GM12878 (cell line): ENCODE results near the gene ULK4. TPM values are rescaled to one million over a fixed set of nuclear protein-coding genes. Genes with fewer than 3 reads are reported as not detected.

Experiments used
- ATAC-seq: fragments of 200-7000 bp; cut with Tn5 transposase; 3 replicates; pipeline ENCODE4 v1.9.1; 2020; ENCODE audit warnings: mild to moderate bottlenecking, moderate library complexity
- BruUV-seq: library from RNA; stranded (reverse); fragments of 400-500 nt; replicated peaks from 2 replicates; lab custom pipeline; 2021; lab: Mats Ljungman, UMichigan
- CTCF ChIA-PET: fragments of 300-600 bp; sonication (Branson Sonifier 250); formaldehyde crosslinking; extraction: SDS; loops from one replicate; lab custom pipeline; 2021; ENCODE audit warnings: inconsistent platforms; lab: Yijun Ruan, JAX
- POLR2A ChIA-PET: fragments of 350-600 bp; formaldehyde crosslinking; extraction: SDS; loops from one replicate; lab custom pipeline; 2021; ENCODE audit warnings: inconsistent platforms; lab: Charles Lee
- RAD21 ChIA-PET: fragments of 300-600 bp; sonication (Branson Sonifier 250); formaldehyde crosslinking; loops from one replicate; lab custom pipeline; 2023; ENCODE audit warnings: antibody characterized with exemption; ENCODE audit not compliant: unreplicated experiment; lab: Charles Lee
- SMC1A ChIA-PET: fragments of 300-600 bp; sonication (Branson Sonifier 250); formaldehyde crosslinking; loops from one replicate; lab custom pipeline; 2023; ENCODE audit not compliant: unreplicated experiment, uncharacterized antibody; lab: Charles Lee
- DNase-seq: peaks from one replicate; pipeline ENCODE4 v3.0.0-alpha.2; 2011; ENCODE audit warnings: low read depth, low spot score
- FAIRE-seq: peaks from 3 replicates; lab custom pipeline; 2011; peaks lifted over from hg19 to GRCh38; lab: Jason Lieb, UNC
- H2AFZ ChIP-seq: 2 replicates; pipeline ENCODE4 v1.6.0; 2011; ENCODE audit warnings: low read depth, low read length, control low read depth; ENCODE audit not compliant: control insufficient read depth
- H3K27ac ChIP-seq: 2 replicates; pipeline ENCODE4 v1.5.1; 2011; ENCODE audit warnings: control low read depth; ENCODE audit not compliant: control insufficient read depth, insufficient read depth
- H3K27me3 ChIP-seq, 2 experiments: replicated peaks in 1 of 2; 2 replicates each; pipeline versions ENCODE4 v1.6.0 to v1.6.1; 2011; ENCODE audit warnings: low read length in 1 of 2; ENCODE audit not compliant: control insufficient read depth in 2 of 2, insufficient read depth in 2 of 2
- H3K36me3 ChIP-seq, 2 experiments: 2 replicates each; pipeline ENCODE4 v1.5.1; 2011; ENCODE audit warnings: low read length in 1 of 2; ENCODE audit not compliant: control insufficient read depth in 2 of 2, insufficient read depth in 2 of 2
- H3K4me1 ChIP-seq: 2 replicates; pipeline ENCODE4 v1.6.1; 2011; ENCODE audit warnings: mild to moderate bottlenecking, low read length, moderate library complexity, mixed read lengths; ENCODE audit not compliant: control insufficient read depth, insufficient read depth
- H3K4me2 ChIP-seq: 2 replicates; pipeline ENCODE4 v1.6.0; 2011; ENCODE audit warnings: control low read depth; ENCODE audit not compliant: control insufficient read depth, insufficient read depth
- H3K4me3 ChIP-seq: fragments of 200-600 bp; sonication (generic); 2 replicates; pipeline ENCODE4 v1.5.1; 2016
- H3K79me2 ChIP-seq: 2 replicates; pipeline ENCODE4 v1.6.0; 2011; ENCODE audit warnings: low read length; ENCODE audit not compliant: control insufficient read depth, insufficient read depth
- H3K9ac ChIP-seq: 2 replicates; pipeline ENCODE4 v1.8.0; 2011; ENCODE audit warnings: low read length, control low read depth, mixed read lengths; ENCODE audit not compliant: control insufficient read depth, insufficient read depth
- H3K9me3 ChIP-seq: replicated peaks from 3 replicates; pipeline ENCODE4 v1.5.1; 2011; ENCODE audit warnings: mild to moderate bottlenecking, low read length; ENCODE audit not compliant: control insufficient read depth, insufficient read depth
- H4K20me1 ChIP-seq: 2 replicates; pipeline ENCODE4 v1.6.0; 2011; ENCODE audit not compliant: control insufficient read depth, insufficient read depth
- BHLHE40 ChIP-seq, 2 experiments: fragments of 450-650 bp in 1 of 2; IDR thresholded peaks; 2 replicates each; pipeline ENCODE4 v1.6.1; 2011 to 2017; ENCODE audit warnings: low read depth in 2 of 2, borderline replicate concordance in 1 of 2, improper control_type of control experiment in 1 of 2, low read length in 1 of 2, mild to moderate bottlenecking in 1 of 2
- CBFB ChIP-seq: IDR thresholded peaks from 2 replicates; pipeline ENCODE4 v1.6.1; 2016; ENCODE audit warnings: antibody characterized with exemption, low read depth
- CHD2 ChIP-seq: IDR thresholded peaks from 2 replicates; pipeline ENCODE4 v1.6.1; 2011; ENCODE audit warnings: low read depth, low read length, improper control_type of control experiment, borderline replicate concordance
- JUNB ChIP-seq: IDR thresholded peaks from 2 replicates; pipeline ENCODE4 v1.6.1; 2016; ENCODE audit warnings: antibody characterized with exemption, mild to moderate bottlenecking
- KDM1A ChIP-seq: fragments of 200-600 bp; sonication (generic); IDR thresholded peaks from 2 replicates; pipeline ENCODE4 v1.6.1; 2016; ENCODE audit warnings: borderline replicate concordance
- NFYB ChIP-seq: IDR thresholded peaks from 2 replicates; pipeline ENCODE4 v1.6.1; 2011; ENCODE audit warnings: low read depth, mild to moderate bottlenecking, low read length, improper control_type of control experiment, moderate library complexity; ENCODE audit not compliant: insufficient read depth
- RCOR1 ChIP-seq: conservative IDR thresholded peaks from 2 replicates; pipeline ENCODE4 v1.6.1; 2012; ENCODE audit warnings: low read depth, low read length, improper control_type of control experiment
- SMAD5 ChIP-seq: IDR thresholded peaks from 2 replicates; pipeline ENCODE4 v1.6.1; 2016; ENCODE audit warnings: antibody characterized with exemption, low read depth
- SPI1 ChIP-seq: IDR thresholded peaks from 2 replicates; pipeline ENCODE4 v1.6.1; 2011; ENCODE audit warnings: low read depth, mild to moderate bottlenecking, low read length, moderate library complexity, borderline replicate concordance; ENCODE audit not compliant: insufficient read depth
- YY1 ChIP-seq: IDR thresholded peaks from 2 replicates; pipeline ENCODE4 v1.6.1; 2011; ENCODE audit warnings: low read depth, mild to moderate bottlenecking, low read length
- ZNF207 ChIP-seq: fragments of 450-650 bp; IDR thresholded peaks from 2 replicates; pipeline ENCODE4 v1.6.1; 2014; ENCODE audit warnings: antibody characterized with exemption, mild to moderate bottlenecking, borderline replicate concordance
- WGBS: methylation state at CpG from one replicate; pipeline ENCODE4 v1.1.6; 2016; ENCODE audit warnings: low lambda C conversion rate; ENCODE audit not compliant: insufficient replicate concordance, insufficient coverage; ENCODE audit errors: missing lambda C conversion rate; 5-methylcytosine and 5-hydroxymethylcytosine counted together
- in situ Hi-C: fragments of 300-500 bp; cut with MboI; formaldehyde crosslinking; loops from 9 replicates; pipeline ENCODE4 v1.14.3; 2018; ENCODE audit warnings: mixed read lengths
- intact Hi-C: fragments of 100-400 bp; cut with micrococcal nuclease; formaldehyde crosslinking; loops from one replicate; pipeline ENCODE4 v1.14.2; 2022; ENCODE audit not compliant: unreplicated experiment
- polyA plus RNA-seq, 11 experiments: library from polyadenylated mRNA; depleted of rRNA in 4 of 11; unstranded in 6 of 11; stranded (reverse) in 5 of 11; fragments of >200 nt; fragmentation: Nextera tagmentation in 4 of 11; fragmentation: Illumina TruSeq in 1 of 11; extraction: Ambion mirVana in 4 of 11; extraction: Trizol in 1 of 11; gene quantifications; 1 replicate in 1 of 11; 2 replicates in 10 of 11; pipeline versions ENCODE4 v1.2.1 to v1.2.3, GENCODE V29; 2011 to 2016; ENCODE audit warnings: inconsistent platforms in 2 of 11, missing spikeins in 2 of 11, low read depth in 1 of 11
- total RNA-seq, 4 experiments: library from RNA; depleted of rRNA in 3 of 4; stranded (reverse); fragments of >200 nt in 3 of 4; fragmentation: Illumina TruSeq in 1 of 4; extraction: Trizol in 1 of 4; gene quantifications; 2 replicates each; pipeline versions ENCODE4 v1.2.1 to v1.2.3, GENCODE V29; 2013 to 2021
- TF ChIP-seq, protein P1 (sequence below): IDR thresholded peaks from 2 replicates; pipeline ENCODE4 v1.6.1; 2012; ENCODE audit warnings: low read depth, low read length, improper control_type of control experiment
- TF ChIP-seq, protein P2 (sequence below): fragments of 450-650 bp; IDR thresholded peaks from 2 replicates; pipeline ENCODE4 v1.6.1; 2016; ENCODE audit warnings: mild to moderate bottlenecking, moderate library complexity, borderline replicate concordance
- TF ChIP-seq, protein P3 (sequence below): IDR thresholded peaks from 2 replicates; pipeline ENCODE4 v1.6.1; 2011; ENCODE audit warnings: mild to moderate bottlenecking, low read depth, low read length, moderate library complexity; ENCODE audit not compliant: insufficient replicate concordance
- TF ChIP-seq, protein P4 (sequence below): fragments of 150-350 bp; IDR thresholded peaks from 2 replicates; pipeline ENCODE4 v1.6.1; 2016; ENCODE audit warnings: low read depth, low read length

ULK4 gene
- total and polyA plus RNA-seq, 10 of the 15 experiments (the other 5 are each of a cell fraction or from before 2014, with no cell fraction given): 3.5 to 7.6 (median 6.3) TPM

DNA sequence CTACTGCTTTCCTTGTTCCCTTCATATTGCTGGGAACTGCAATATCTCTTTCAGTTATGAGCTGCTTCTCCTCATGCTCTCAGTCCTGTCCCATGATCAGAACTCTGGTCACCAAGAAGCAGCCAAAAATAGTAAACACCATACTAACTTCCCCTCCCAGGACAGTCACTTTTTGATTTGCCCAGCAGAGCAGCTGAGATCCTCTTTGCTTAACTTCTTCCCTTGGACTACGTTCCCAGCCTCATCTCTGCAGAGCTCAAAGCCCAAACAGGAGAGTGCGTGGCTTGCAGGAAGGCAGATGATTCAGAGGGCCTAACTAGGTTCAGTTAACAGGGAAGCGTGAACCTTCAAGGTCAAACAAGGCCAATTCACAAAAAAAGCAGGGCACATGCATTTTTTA lies 609.4 kb downstream of the ULK4 start:
- intact Hi-C loops (no loop called here), in situ Hi-C loops (no loop called here)
- no peak for FAIRE-seq
- Histone ChIP-seq H3K4me2 (no peak overlapping the region), H3K27me3 (no peaks in the 10 kb centered on the region; a peak in 1 of 4 replicates), H3K9me3 (no peaks in the 10 kb centered on the region), H3K79me2 (no peaks in the 10 kb centered on the region), H3K9ac (no peak overlapping the region), H3K4me1 (no peaks in the 10 kb centered on the region), H3K4me3 (no peak overlapping the region), H2AFZ (no peak overlapping the region), H3K27ac (no peak overlapping the region), H3K36me3 (no peaks in the 10 kb centered on the region), H4K20me1 (no peaks in the 10 kb centered on the region)
- ChIA-PET POLR2A (no interaction called here), SMC1A (interaction anchor here (0.6 kb wide), 1 partner anchor 69 kb away, joined by 3 read pairs; no protein-coding TSS in a partner anchor), RAD21 (no interaction called here), CTCF (no interaction called here)
- DNase-seq: no peak
- WGBS: 19% methylated on average over 3 of the region's 3 CpGs
- ATAC-seq: no peak
- BruUV-seq: no TSS peak
- no peak for TF ChIP-seq CHD2
- TF ChIP-seq, protein P1, sequence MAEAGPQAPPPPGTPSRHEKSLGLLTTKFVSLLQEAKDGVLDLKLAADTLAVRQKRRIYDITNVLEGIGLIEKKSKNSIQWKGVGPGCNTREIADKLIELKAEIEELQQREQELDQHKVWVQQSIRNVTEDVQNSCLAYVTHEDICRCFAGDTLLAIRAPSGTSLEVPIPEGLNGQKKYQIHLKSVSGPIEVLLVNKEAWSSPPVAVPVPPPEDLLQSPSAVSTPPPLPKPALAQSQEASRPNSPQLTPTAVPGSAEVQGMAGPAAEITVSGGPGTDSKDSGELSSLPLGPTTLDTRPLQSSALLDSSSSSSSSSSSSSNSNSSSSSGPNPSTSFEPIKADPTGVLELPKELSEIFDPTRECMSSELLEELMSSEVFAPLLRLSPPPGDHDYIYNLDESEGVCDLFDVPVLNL: no peak
- no peak for TF ChIP-seq SPI1
- TF ChIP-seq, protein P2, sequence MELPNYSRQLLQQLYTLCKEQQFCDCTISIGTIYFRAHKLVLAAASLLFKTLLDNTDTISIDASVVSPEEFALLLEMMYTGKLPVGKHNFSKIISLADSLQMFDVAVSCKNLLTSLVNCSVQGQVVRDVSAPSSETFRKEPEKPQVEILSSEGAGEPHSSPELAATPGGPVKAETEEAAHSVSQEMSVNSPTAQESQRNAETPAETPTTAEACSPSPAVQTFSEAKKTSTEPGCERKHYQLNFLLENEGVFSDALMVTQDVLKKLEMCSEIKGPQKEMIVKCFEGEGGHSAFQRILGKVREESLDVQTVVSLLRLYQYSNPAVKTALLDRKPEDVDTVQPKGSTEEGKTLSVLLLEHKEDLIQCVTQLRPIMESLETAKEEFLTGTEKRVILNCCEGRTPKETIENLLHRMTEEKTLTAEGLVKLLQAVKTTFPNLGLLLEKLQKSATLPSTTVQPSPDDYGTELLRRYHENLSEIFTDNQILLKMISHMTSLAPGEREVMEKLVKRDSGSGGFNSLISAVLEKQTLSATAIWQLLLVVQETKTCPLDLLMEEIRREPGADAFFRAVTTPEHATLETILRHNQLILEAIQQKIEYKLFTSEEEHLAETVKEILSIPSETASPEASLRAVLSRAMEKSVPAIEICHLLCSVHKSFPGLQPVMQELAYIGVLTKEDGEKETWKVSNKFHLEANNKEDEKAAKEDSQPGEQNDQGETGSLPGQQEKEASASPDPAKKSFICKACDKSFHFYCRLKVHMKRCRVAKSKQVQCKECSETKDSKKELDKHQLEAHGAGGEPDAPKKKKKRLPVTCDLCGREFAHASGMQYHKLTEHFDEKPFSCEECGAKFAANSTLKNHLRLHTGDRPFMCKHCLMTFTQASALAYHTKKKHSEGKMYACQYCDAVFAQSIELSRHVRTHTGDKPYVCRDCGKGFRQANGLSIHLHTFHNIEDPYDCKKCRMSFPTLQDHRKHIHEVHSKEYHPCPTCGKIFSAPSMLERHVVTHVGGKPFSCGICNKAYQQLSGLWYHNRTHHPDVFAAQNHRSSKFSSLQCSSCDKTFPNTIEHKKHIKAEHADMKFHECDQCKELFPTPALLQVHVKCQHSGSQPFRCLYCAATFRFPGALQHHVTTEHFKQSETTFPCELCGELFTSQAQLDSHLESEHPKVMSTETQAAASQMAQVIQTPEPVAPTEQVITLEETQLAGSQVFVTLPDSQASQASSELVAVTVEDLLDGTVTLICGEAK: no peak
- TF ChIP-seq BHLHE40 (IDR thresholded peaks at IDR 0.05; ENCODE audit: borderline replicate concordance in 1 of 2, low read depth in 2 of 2, low read length in 1 of 2): no peak
- TF ChIP-seq, protein P3, sequence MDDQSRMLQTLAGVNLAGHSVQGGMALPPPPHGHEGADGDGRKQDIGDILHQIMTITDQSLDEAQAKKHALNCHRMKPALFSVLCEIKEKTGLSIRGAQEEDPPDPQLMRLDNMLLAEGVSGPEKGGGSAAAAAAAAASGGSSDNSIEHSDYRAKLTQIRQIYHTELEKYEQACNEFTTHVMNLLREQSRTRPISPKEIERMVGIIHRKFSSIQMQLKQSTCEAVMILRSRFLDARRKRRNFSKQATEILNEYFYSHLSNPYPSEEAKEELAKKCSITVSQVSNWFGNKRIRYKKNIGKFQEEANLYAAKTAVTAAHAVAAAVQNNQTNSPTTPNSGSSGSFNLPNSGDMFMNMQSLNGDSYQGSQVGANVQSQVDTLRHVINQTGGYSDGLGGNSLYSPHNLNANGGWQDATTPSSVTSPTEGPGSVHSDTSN: no peak
- TF ChIP-seq SMAD5: no peak
- TF ChIP-seq JUNB: no peak
- TF ChIP-seq RCOR1: no peak
- TF ChIP-seq KDM1A: no peak
- no peak for TF ChIP-seq CBFB
- TF ChIP-seq, protein P4, sequence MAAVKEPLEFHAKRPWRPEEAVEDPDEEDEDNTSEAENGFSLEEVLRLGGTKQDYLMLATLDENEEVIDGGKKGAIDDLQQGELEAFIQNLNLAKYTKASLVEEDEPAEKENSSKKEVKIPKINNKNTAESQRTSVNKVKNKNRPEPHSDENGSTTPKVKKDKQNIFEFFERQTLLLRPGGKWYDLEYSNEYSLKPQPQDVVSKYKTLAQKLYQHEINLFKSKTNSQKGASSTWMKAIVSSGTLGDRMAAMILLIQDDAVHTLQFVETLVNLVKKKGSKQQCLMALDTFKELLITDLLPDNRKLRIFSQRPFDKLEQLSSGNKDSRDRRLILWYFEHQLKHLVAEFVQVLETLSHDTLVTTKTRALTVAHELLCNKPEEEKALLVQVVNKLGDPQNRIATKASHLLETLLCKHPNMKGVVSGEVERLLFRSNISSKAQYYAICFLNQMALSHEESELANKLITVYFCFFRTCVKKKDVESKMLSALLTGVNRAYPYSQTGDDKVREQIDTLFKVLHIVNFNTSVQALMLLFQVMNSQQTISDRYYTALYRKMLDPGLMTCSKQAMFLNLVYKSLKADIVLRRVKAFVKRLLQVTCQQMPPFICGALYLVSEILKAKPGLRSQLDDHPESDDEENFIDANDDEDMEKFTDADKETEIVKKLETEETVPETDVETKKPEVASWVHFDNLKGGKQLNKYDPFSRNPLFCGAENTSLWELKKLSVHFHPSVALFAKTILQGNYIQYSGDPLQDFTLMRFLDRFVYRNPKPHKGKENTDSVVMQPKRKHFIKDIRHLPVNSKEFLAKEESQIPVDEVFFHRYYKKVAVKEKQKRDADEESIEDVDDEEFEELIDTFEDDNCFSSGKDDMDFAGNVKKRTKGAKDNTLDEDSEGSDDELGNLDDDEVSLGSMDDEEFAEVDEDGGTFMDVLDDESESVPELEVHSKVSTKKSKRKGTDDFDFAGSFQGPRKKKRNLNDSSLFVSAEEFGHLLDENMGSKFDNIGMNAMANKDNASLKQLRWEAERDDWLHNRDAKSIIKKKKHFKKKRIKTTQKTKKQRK: no peak
- no peak for TF ChIP-seq YY1
- no peak for TF ChIP-seq NFYB
- no peak for TF ChIP-seq ZNF207
